ENCODE results near the gene KIF11.

Gene KIF11

DNA sequence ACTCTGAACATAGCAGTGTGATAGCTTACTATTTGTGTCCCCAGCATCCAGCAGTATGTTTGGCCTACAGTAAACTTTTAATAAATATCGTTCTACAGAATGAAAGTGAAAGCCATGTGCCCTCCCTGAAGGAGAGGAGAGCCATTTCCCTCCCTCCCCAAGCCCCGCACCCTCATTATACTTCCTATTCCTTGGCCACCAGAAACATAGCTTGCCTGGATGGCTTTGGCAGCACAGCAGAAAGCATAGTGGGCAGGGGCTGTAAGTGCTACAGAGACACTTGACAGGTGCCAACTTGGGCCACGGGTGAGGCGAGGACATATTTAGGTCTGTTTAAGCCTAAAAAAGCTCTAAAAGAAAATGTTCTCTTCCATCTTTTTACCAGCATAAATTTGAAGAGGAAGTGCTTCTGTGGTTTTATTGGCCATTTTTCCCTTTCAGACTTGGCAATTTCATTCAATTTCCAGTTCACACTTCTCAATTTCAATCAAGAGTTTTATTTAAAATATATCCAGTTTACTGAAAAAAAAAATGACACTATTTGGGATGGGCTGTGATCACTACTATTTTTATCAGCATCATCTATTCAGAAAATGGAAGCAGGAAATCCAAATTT, 109.5 kb downstream of the KIF11 start:
- no peak for DNase-seq (ENCODE audit: low read depth in 3 of 3, low spot score in 1 of 3)
